ENCODE results near the gene CSF1. TPM values are rescaled to one million over a fixed set of nuclear protein-coding genes. Genes with fewer than 3 reads are reported as not detected.

The CSF1 gene
- total and polyA plus RNA-seq, 7 donors: 3.0 to 118 (median 21.8) TPM

DNA sequence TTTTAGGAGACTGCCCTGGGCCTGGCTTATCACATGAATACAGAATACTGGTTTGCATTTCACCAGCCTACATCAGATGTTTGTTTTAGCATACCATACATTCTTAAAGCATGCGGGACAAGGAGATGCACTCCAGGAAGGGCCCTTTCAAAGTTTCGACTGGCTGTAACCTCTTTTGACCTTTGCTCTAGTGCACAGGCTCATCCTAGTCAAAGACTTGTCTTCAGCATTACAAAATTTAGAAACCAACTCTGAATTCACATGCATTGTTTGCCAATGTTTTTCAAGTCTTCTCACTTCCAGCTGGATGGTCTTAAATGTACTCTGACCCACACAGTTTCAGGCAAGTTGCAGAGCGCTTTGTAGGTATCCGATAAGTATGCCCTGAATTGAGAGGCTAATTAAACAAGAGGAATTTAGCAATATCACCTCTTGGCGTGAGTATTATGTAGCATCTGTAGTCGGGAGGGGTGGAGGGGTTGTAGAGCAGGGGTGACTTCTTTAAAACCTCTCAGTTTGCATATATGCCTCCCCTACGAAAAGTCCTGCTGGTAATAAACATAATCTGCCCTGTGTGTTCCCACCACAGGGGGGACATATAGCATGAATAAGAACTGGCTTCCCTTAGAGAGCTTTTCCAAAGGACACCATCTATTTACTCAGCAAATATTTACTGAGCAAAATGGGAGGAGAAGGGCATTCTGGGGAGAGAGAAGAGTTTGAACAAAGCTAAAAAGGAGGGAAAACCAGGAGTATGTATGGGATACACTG lies 49.5 kb downstream of the CSF1 start:
- H3K9me3 ChIP-seq: no peaks in the 10 kb centered on the region
- H3K4me3 ChIP-seq: no peak overlapping the region
- intact Hi-C loops (cut with DNase I): no loop called here
- TF ChIP-seq POLR2AphosphoS5 (IDR thresholded peaks at IDR 0.05): no peak
- TF ChIP-seq EP300 (IDR thresholded peaks at IDR 0.05): no peak
- no peak for TF ChIP-seq POLR2A (IDR thresholded peaks at IDR 0.05)
- TF ChIP-seq, protein P1, sequence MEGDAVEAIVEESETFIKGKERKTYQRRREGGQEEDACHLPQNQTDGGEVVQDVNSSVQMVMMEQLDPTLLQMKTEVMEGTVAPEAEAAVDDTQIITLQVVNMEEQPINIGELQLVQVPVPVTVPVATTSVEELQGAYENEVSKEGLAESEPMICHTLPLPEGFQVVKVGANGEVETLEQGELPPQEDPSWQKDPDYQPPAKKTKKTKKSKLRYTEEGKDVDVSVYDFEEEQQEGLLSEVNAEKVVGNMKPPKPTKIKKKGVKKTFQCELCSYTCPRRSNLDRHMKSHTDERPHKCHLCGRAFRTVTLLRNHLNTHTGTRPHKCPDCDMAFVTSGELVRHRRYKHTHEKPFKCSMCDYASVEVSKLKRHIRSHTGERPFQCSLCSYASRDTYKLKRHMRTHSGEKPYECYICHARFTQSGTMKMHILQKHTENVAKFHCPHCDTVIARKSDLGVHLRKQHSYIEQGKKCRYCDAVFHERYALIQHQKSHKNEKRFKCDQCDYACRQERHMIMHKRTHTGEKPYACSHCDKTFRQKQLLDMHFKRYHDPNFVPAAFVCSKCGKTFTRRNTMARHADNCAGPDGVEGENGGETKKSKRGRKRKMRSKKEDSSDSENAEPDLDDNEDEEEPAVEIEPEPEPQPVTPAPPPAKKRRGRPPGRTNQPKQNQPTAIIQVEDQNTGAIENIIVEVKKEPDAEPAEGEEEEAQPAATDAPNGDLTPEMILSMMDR (IDR thresholded peaks at IDR 0.05): no peak
- WGBS, 2 donors: 22 to 55% methylated on average over 7 of the region's 7 CpGs
- no peaks in the 10 kb centered on the region for H3K27me3 ChIP-seq
- H3K36me3 ChIP-seq: no peaks in the 10 kb centered on the region
- no peak for DNase-seq
- H3K4me1 ChIP-seq: peaks cover 0 to 52% (median 37%) of the 10 kb centered on the region in 4 donors
- peak overlapping the region in 3 of 4 donors; percentile 2 to 68 (median 59) for H3K27ac ChIP-seq

DNA sequence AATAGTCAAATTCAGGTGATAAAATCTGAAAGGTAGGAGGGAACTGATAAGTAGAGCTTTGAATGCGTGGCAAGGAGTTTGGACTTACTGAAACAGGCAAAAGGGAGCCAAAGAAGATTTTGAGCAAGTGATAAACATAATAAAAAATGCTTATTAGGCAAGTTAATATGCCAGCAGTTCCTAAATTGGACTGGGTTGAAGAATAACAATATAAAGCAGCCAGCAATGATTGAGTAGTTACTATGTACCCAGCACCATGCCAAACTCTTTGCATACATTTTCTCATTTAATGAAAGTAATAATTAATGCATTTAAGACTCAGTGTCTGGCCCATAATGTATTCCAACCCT lies 50.1 kb downstream of the CSF1 start:
- Histone ChIP-seq H3K4me3 (no peak overlapping the region), H3K4me1 (peaks cover 0 to 52% (median 37%) of the 10 kb centered on the region in 4 donors), H3K36me3 (no peaks in the 10 kb centered on the region), H3K27ac (peak overlapping the region in 3 of 4 donors; percentile 2 to 68 (median 59)), H3K27me3 (no peaks in the 10 kb centered on the region), H3K9me3 (no peaks in the 10 kb centered on the region)
- no peak for DNase-seq
- WGBS, 2 donors: 41 to 66% methylated on average over 1 of the region's 1 CpG
- intact Hi-C loops (cut with DNase I): no loop called here
- TF ChIP-seq POLR2A (IDR thresholded peaks at IDR 0.05) (no peak), EP300 (IDR thresholded peaks at IDR 0.05) (no peak), POLR2AphosphoS5 (IDR thresholded peaks at IDR 0.05) (no peak)

DNA sequence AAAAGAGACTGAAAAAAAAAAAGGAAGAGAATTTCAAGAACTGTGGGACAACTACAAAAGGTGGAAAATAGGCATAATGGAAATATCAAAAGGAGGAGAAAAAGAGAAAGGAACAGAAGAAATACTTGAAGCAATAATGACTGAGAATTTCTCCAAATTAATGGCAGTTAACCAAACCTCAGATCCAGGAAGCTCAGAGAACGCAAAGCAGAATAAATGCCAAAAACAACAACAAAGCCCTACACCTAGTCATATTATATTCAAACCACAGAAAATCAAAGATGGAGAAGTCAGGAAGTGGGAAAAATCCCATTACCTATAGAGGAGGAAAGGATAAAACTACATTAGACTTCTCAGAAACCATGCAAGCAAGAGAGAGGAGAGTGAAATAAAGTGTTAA lies 53.2 kb downstream of the CSF1 start:
- no peaks in the 10 kb centered on the region for H3K36me3 ChIP-seq
- no peak overlapping the region for H3K27ac ChIP-seq
- TF ChIP-seq EP300 (IDR thresholded peaks at IDR 0.05): no peak
- no peak for TF ChIP-seq POLR2AphosphoS5 (IDR thresholded peaks at IDR 0.05)
- TF ChIP-seq, protein P1 (IDR thresholded peaks at IDR 0.05): no peak
- no peak for TF ChIP-seq POLR2A (IDR thresholded peaks at IDR 0.05)
- intact Hi-C loops (cut with DNase I): no loop called here
- peaks cover 0 to 28% (median 23%) of the 10 kb centered on the region in 4 donors for H3K4me1 ChIP-seq
- no peak for DNase-seq
- 84 to 88% methylated on average over 1 of the region's 1 CpG for WGBS, 2 donors
- H3K9me3 ChIP-seq: no peaks in the 10 kb centered on the region
- H3K4me3 ChIP-seq: no peak overlapping the region
- no peaks in the 10 kb centered on the region for H3K27me3 ChIP-seq

DNA sequence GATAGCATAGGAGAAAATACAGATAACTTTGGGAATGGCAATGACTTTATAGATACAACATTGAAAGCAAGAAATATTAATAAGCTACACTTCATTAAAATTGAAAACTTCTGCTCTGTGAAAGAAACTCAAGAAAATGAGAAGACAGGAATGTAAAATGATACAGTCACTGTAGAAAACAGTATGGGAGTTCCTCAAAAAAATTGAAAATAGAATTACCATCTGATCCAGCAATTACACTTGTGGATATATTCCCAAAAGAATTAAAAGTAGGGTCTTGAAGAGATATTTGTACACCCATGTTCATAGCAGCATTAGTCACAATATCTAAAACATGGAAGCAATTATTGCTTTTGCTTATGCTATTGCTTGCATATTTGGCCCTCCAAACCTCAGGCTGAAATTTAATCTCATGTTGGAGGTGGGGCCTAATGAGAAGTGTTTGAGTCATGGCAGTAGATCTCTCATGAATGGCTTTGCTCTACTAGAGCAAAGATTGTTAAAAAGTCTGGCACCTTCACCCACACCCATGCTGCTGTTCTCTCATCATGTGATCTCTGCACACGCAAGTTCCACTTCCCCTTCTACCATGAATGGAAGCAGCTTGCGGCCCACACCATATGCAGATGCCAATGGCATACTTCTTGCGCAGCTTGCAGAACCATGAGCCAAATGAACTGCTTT lies 58.6 kb downstream of the CSF1 start:
- H3K27me3 ChIP-seq: no peaks in the 10 kb centered on the region
- 84 to 93% methylated on average over 3 of the region's 3 CpGs for WGBS, 2 donors
- no peaks in the 10 kb centered on the region for H3K36me3 ChIP-seq
- no peak overlapping the region for H3K4me3 ChIP-seq
- no peak for DNase-seq
- H3K9me3 ChIP-seq: peaks cover 0 to 2% (median 0%) of the 10 kb centered on the region in 4 donors
- H3K4me1 ChIP-seq: no peaks in the 10 kb centered on the region
- intact Hi-C loops (cut with DNase I): no loop called here
- no peak overlapping the region for H3K27ac ChIP-seq
- TF ChIP-seq POLR2A (IDR thresholded peaks at IDR 0.05) (no peak), POLR2AphosphoS5 (IDR thresholded peaks at IDR 0.05) (no peak), EP300 (IDR thresholded peaks at IDR 0.05) (no peak)
- TF ChIP-seq, protein P1 (IDR thresholded peaks at IDR 0.05): no peak

DNA sequence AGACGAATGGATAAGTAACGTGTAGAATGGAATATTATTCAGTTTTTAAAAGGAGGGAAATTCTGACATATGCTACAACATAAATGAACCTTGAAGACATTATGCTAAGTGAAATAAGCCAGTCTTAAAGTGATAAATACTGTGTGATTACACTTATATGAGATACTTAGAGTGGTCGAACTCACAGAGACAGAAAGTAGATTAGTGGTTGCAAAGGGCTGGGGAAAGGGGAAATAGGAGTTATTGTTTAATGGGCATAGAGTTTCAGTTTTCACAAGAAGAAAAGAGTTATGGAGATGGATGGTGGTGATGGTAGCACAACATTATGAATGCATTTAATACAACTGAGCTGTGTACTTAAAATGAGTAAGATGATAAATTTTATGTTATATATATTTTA lies 59.3 kb downstream of the CSF1 start:
- TF ChIP-seq, protein P1 (IDR thresholded peaks at IDR 0.05): no peak
- TF ChIP-seq EP300 (IDR thresholded peaks at IDR 0.05) (no peak), POLR2AphosphoS5 (IDR thresholded peaks at IDR 0.05) (no peak), POLR2A (IDR thresholded peaks at IDR 0.05) (no peak)
- Histone ChIP-seq H3K36me3 (no peaks in the 10 kb centered on the region), H3K27ac (no peak overlapping the region), H3K9me3 (peaks cover 0 to 2% (median 0%) of the 10 kb centered on the region in 4 donors), H3K27me3 (no peaks in the 10 kb centered on the region), H3K4me3 (no peak overlapping the region), H3K4me1 (no peaks in the 10 kb centered on the region)
- no peak for DNase-seq
- WGBS, 2 donors: 92 to 94% methylated on average over 3 of the region's 3 CpGs
- intact Hi-C loops (cut with DNase I): no loop called here
